SK-N-SH treated with all-trans-retinoic acid at 6 μM for 48 hours (cell line): ENCODE results near the gene ARMC7.

Experiments used
- ATAC-seq: fragments of 200-7000 bp; cut with Tn5 transposase; 3 replicates; pipeline ENCODE4 v1.9.1; 2020; ENCODE audit warnings: mild to moderate bottlenecking, moderate library complexity
- ARNTL ChIP-seq: fragments of 450-650 bp; formaldehyde crosslinking; IDR thresholded peaks from 2 replicates; pipeline ENCODE4 v1.5.0; 2020; ENCODE audit warnings: low read depth, mild to moderate bottlenecking, moderate library complexity, borderline replicate concordance
- BACH2 ChIP-seq: fragments of 250-450 bp; sonication (Bioruptor Pico); IDR thresholded peaks from 2 replicates; pipeline ENCODE4 v1.9.0; 2021; ENCODE audit warnings: mild to moderate bottlenecking, borderline replicate concordance
- CSRNP3 ChIP-seq: fragments of 250-450 bp; sonication (Bioruptor Pico); IDR thresholded peaks from 2 replicates; pipeline ENCODE4 v1.5.1; 2021; ENCODE audit warnings: mild to moderate bottlenecking, moderate library complexity
- ESRRG ChIP-seq: fragments of 250-450 bp; sonication (Bioruptor Pico); IDR thresholded peaks from 2 replicates; pipeline ENCODE4 v1.6.1; 2021; ENCODE audit warnings: mild to moderate bottlenecking
- GLIS3 ChIP-seq: fragments of 250-450 bp; sonication (Bioruptor Pico); IDR thresholded peaks from 2 replicates; pipeline ENCODE4 v1.5.0; 2020; ENCODE audit warnings: mild to moderate bottlenecking, moderate library complexity
- OSR1 ChIP-seq: fragments of 250-450 bp; sonication (Bioruptor Pico); IDR thresholded peaks from 2 replicates; pipeline ENCODE4 v1.8.0; 2022; ENCODE audit warnings: moderate library complexity, mild to moderate bottlenecking, inconsistent platforms
- PPARA ChIP-seq: fragments of 250-450 bp; sonication (Bioruptor Pico); IDR thresholded peaks from 2 replicates; pipeline ENCODE4 v1.5.0; 2020; ENCODE audit warnings: mild to moderate bottlenecking, borderline replicate concordance
- RARB ChIP-seq: fragments of 250-450 bp; sonication (Bioruptor Pico); IDR thresholded peaks from 2 replicates; pipeline ENCODE4 v1.8.0; 2021; ENCODE audit warnings: mild to moderate bottlenecking, moderate library complexity
- SNAI2 ChIP-seq: fragments of 250-450 bp; sonication (Bioruptor Pico); IDR thresholded peaks from 2 replicates; pipeline ENCODE4 v1.5.0; 2020; ENCODE audit warnings: mild to moderate bottlenecking, moderate library complexity
- TCF4 ChIP-seq: fragments of 250-450 bp; sonication (Bioruptor Pico); IDR thresholded peaks from 2 replicates; pipeline ENCODE4 v1.8.0; 2021; ENCODE audit warnings: mild to moderate bottlenecking, moderate library complexity, borderline replicate concordance
- TOX ChIP-seq: fragments of 250-450 bp; sonication (Bioruptor Pico); IDR thresholded peaks from 2 replicates; pipeline ENCODE4 v1.8.0; 2021; ENCODE audit warnings: mild to moderate bottlenecking, moderate library complexity, borderline replicate concordance
- ZC3H10 ChIP-seq: fragments of 250-450 bp; sonication (Bioruptor Pico); IDR thresholded peaks from 2 replicates; pipeline ENCODE4 v1.5.1; 2021; ENCODE audit warnings: mild to moderate bottlenecking, moderate library complexity
- ZFP3 ChIP-seq: fragments of 250-450 bp; sonication (Bioruptor Pico); IDR thresholded peaks from 2 replicates; pipeline ENCODE4 v1.5.0; 2020; ENCODE audit warnings: mild to moderate bottlenecking, moderate library complexity
- ZFP30 ChIP-seq: fragments of 450-650 bp; formaldehyde crosslinking; IDR thresholded peaks from 2 replicates; pipeline ENCODE4 v1.5.0; 2022; ENCODE audit warnings: mild to moderate bottlenecking, moderate library complexity
- ZNF565 ChIP-seq: fragments of 450-650 bp; formaldehyde crosslinking; conservative IDR thresholded peaks from 2 replicates; pipeline ENCODE4 v1.5.0; 2020; ENCODE audit warnings: low read depth, mild to moderate bottlenecking, moderate library complexity
- ZNF70 ChIP-seq: fragments of 450-650 bp; formaldehyde crosslinking; IDR thresholded peaks from 2 replicates; pipeline ENCODE4 v1.5.0; 2020; ENCODE audit warnings: mild to moderate bottlenecking, moderate library complexity
- ZNF8 ChIP-seq: fragments of 450-650 bp; formaldehyde crosslinking; IDR thresholded peaks from 2 replicates; pipeline ENCODE4 v1.5.0; 2020; ENCODE audit warnings: mild to moderate bottlenecking, moderate library complexity
- TF ChIP-seq, protein P1 (sequence below): fragments of 250-450 bp; sonication (Bioruptor Pico); IDR thresholded peaks from 2 replicates; pipeline ENCODE4 v1.5.0; 2020; ENCODE audit warnings: mild to moderate bottlenecking, moderate library complexity
- TF ChIP-seq, protein P2 (sequence below): fragments of 250-450 bp; sonication (Bioruptor Pico); IDR thresholded peaks from 2 replicates; pipeline ENCODE4 v1.5.1; 2020; ENCODE audit warnings: low read depth, mild to moderate bottlenecking, moderate library complexity
- TF ChIP-seq, protein P3 (sequence below): fragments of 250-450 bp; sonication (Bioruptor Pico); IDR thresholded peaks from 2 replicates; pipeline ENCODE4 v1.8.0; 2021; ENCODE audit warnings: low read depth, mild to moderate bottlenecking, moderate library complexity, borderline replicate concordance

Gene ARMC7

GRCh38 chr17:75110234-75110937, 617 bp downstream of the ARMC7 start:
- peak; percentile 18 for ATAC-seq
- TF ChIP-seq ZNF8 (CRISPR knock-in tag), result no peak
- no peak for TF ChIP-seq ZC3H10
- no peak for TF ChIP-seq ZNF565 (CRISPR knock-in tag)
- TF ChIP-seq PPARA, result no peak
- TF ChIP-seq, protein P1, sequence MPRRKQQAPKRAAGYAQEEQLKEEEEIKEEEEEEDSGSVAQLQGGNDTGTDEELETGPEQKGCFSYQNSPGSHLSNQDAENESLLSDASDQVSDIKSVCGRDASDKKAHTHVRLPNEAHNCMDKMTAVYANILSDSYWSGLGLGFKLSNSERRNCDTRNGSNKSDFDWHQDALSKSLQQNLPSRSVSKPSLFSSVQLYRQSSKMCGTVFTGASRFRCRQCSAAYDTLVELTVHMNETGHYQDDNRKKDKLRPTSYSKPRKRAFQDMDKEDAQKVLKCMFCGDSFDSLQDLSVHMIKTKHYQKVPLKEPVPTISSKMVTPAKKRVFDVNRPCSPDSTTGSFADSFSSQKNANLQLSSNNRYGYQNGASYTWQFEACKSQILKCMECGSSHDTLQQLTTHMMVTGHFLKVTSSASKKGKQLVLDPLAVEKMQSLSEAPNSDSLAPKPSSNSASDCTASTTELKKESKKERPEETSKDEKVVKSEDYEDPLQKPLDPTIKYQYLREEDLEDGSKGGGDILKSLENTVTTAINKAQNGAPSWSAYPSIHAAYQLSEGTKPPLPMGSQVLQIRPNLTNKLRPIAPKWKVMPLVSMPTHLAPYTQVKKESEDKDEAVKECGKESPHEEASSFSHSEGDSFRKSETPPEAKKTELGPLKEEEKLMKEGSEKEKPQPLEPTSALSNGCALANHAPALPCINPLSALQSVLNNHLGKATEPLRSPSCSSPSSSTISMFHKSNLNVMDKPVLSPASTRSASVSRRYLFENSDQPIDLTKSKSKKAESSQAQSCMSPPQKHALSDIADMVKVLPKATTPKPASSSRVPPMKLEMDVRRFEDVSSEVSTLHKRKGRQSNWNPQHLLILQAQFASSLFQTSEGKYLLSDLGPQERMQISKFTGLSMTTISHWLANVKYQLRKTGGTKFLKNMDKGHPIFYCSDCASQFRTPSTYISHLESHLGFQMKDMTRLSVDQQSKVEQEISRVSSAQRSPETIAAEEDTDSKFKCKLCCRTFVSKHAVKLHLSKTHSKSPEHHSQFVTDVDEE (CRISPR knock-in tag), result no peak
- no peak for TF ChIP-seq GLIS3 (CRISPR knock-in tag)
- TF ChIP-seq ESRRG (CRISPR knock-in tag), result no peak
- no peak for TF ChIP-seq CSRNP3 (CRISPR knock-in tag)

- no peak for TF ChIP-seq ESRRG (CRISPR knock-in tag)
- TF ChIP-seq PPARA, result no peak
- TF ChIP-seq, protein P2, sequence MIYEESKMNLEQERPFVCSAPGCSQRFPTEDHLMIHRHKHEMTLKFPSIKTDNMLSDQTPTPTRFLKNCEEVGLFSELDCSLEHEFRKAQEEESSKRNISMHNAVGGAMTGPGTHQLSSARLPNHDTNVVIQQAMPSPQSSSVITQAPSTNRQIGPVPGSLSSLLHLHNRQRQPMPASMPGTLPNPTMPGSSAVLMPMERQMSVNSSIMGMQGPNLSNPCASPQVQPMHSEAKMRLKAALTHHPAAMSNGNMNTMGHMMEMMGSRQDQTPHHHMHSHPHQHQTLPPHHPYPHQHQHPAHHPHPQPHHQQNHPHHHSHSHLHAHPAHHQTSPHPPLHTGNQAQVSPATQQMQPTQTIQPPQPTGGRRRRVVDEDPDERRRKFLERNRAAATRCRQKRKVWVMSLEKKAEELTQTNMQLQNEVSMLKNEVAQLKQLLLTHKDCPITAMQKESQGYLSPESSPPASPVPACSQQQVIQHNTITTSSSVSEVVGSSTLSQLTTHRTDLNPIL (CRISPR knock-in tag), result no peak
- no peak for TF ChIP-seq ARNTL (CRISPR knock-in tag)
- TF ChIP-seq ZNF70 (CRISPR knock-in tag), result no peak
- TF ChIP-seq, protein P3, sequence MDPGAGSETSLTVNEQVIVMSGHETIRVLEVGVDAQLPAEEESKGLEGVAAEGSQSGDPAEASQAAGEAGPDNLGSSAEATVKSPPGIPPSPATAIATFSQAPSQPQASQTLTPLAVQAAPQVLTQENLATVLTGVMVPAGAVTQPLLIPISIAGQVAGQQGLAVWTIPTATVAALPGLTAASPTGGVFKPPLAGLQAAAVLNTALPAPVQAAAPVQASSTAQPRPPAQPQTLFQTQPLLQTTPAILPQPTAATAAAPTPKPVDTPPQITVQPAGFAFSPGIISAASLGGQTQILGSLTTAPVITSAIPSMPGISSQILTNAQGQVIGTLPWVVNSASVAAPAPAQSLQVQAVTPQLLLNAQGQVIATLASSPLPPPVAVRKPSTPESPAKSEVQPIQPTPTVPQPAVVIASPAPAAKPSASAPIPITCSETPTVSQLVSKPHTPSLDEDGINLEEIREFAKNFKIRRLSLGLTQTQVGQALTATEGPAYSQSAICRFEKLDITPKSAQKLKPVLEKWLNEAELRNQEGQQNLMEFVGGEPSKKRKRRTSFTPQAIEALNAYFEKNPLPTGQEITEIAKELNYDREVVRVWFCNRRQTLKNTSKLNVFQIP (CRISPR knock-in tag), result no peak
- no peak for TF ChIP-seq BACH2
- TF ChIP-seq TCF4 (CRISPR knock-in tag), result no peak
- no peak for TF ChIP-seq TOX (CRISPR knock-in tag)
- ATAC-seq, result no peak
Measured at GRCh38 chr17:75111777-75112335, 2.1 kb downstream of the ARMC7 start.

DNA sequence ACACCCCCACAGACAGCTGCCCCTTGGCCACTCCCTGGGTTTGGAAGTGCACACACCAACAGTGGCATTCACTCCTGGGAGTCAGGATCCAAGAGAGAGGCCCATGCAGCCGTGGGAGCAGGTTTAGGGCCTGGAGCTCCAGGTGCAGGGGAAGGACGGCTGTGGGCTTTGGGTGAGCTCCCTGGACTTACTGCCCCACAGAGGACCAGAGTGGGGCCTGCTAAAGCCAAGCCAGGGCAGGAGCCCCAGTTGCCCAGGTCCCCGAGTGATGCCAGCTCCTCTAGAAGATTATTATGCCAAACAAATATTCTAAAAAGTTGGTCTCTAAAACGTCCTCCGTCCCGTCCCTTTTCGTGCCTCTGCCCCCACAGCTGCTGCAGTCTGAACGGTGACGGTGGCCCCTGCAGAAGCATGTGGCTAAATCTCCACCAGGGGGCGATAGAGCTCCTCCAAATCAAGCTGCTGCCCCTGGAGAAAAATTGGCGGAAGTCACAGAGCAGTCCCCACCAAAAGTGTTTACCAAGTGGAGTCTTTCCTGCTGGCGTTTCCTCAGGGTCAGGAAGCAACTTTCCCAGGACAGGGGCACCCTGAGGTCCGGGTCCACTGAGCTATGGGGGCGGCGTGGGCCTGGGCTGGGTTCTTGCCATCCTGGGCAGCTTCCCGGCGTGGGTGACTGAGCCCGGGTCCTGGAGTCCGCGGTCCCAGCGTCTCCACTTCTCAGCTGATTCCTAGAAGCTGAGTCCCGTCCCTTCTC, 4.2 kb downstream of the ARMC7 start:
- peak; percentile 76 for ATAC-seq
- TF ChIP-seq ZFP30 (CRISPR knock-in tag) (no peak), CSRNP3 (CRISPR knock-in tag) (no peak), ZC3H10 (no peak), RARB (no peak), GLIS3 (CRISPR knock-in tag) (no peak), ESRRG (CRISPR knock-in tag) (no peak), OSR1 (CRISPR knock-in tag) (no peak), ZFP3 (CRISPR knock-in tag) (no peak), SNAI2 (CRISPR knock-in tag) (no peak), BACH2 (no peak)
- TF ChIP-seq, protein P2 (CRISPR knock-in tag), result no peak
